Liver (tissue), 9 donors: ENCODE data around the gene CLIC5. TPM values are rescaled to one million over a fixed set of nuclear protein-coding genes. Genes with fewer than 3 reads are reported as not detected.

ENCODE experiments used
- DNase-seq: peaks from one replicate; pipeline ENCODE4 v3.0.0-alpha.2; 2017; ENCODE audit warnings: low spot score
- H3K27ac ChIP-seq, 2 donors: one replicate each; pipeline ENCODE4 v1.7.0; 2013; ENCODE audit warnings: inconsistent platforms in 2 of 2, low read length in 2 of 2, control low read depth in 1 of 2, low read depth in 1 of 2, mild to moderate bottlenecking in 1 of 2
- H3K27me3 ChIP-seq, 4 donors: one replicate each; pipeline versions ENCODE4 v1.6.1 to v1.7.0; 2013; ENCODE audit warnings: low read length in 3 of 4, inconsistent platforms in 1 of 4, mild to moderate bottlenecking in 1 of 4, moderate library complexity in 1 of 4; ENCODE audit not compliant: control insufficient read depth in 4 of 4, insufficient read depth in 4 of 4
- H3K36me3 ChIP-seq, 4 donors: one replicate each; pipeline versions ENCODE4 v1.6.1 to v1.7.0; 2013; ENCODE audit warnings: low read length in 3 of 4, mild to moderate bottlenecking in 3 of 4, low read depth in 1 of 4, moderate library complexity in 1 of 4; ENCODE audit not compliant: control insufficient read depth in 4 of 4, insufficient read depth in 3 of 4
- H3K4me1 ChIP-seq, 4 donors: one replicate each; pipeline versions ENCODE4 v1.6.1 to v1.7.0; 2013; ENCODE audit warnings: low read length in 3 of 4, mild to moderate bottlenecking in 3 of 4, moderate library complexity in 1 of 4; ENCODE audit not compliant: control insufficient read depth in 4 of 4, insufficient read depth in 4 of 4
- H3K4me3 ChIP-seq, 3 donors: one replicate each; pipeline versions ENCODE4 v1.6.1 to v1.7.0; 2013; ENCODE audit warnings: low read length in 3 of 3, control low read depth in 1 of 3, low read depth in 1 of 3, mild to moderate bottlenecking in 1 of 3
- H3K9ac ChIP-seq, 2 donors: one replicate each; pipeline ENCODE4 v1.7.0; 2013; ENCODE audit warnings: low read length in 2 of 2, mild to moderate bottlenecking in 2 of 2, moderate library complexity in 2 of 2, control low read depth in 1 of 2, low read depth in 1 of 2
- H3K9me3 ChIP-seq, 4 donors: one replicate each; pipeline versions ENCODE4 v1.6.1 to v1.7.0; 2013; ENCODE audit warnings: low read length in 3 of 4; ENCODE audit not compliant: control insufficient read depth in 4 of 4
- CTCF ChIP-seq: fragments of 150-350 bp; IDR thresholded peaks from 2 replicates; pipeline ENCODE4 v1.5.1; 2017; ENCODE audit warnings: improper control_type of control experiment, low read depth, low read length; ENCODE audit not compliant: missing input control
- EGR1 ChIP-seq, 2 donors: IDR thresholded peaks; 2 replicates each; pipeline ENCODE4 v1.6.1; 2016 to 2018; ENCODE audit warnings: antibody characterized with exemption in 2 of 2, low read depth in 2 of 2
- FOXA1 ChIP-seq: IDR thresholded peaks from 2 replicates; pipeline ENCODE4 v1.6.1; 2016; ENCODE audit warnings: antibody characterized with exemption
- FOXA2 ChIP-seq: IDR thresholded peaks from 2 replicates; pipeline ENCODE4 v1.6.1; 2016; ENCODE audit warnings: antibody characterized with exemption
- GABPA ChIP-seq, 2 donors: IDR thresholded peaks in 1 of 2; conservative IDR thresholded peaks in 1 of 2; 2 replicates each; pipeline ENCODE4 v1.6.1; 2016; ENCODE audit warnings: antibody characterized with exemption in 2 of 2, mild to moderate bottlenecking in 1 of 2, moderate library complexity in 1 of 2
- HNF4A ChIP-seq, 2 donors: conservative IDR thresholded peaks; 2 replicates each; pipeline ENCODE4 v1.6.1; 2016; ENCODE audit warnings: antibody characterized with exemption in 2 of 2, mild to moderate bottlenecking in 2 of 2
- JUND ChIP-seq, 2 donors: IDR thresholded peaks; 2 replicates each; pipeline ENCODE4 v1.6.1; 2016; ENCODE audit warnings: antibody characterized with exemption in 2 of 2
- MAX ChIP-seq: IDR thresholded peaks from 2 replicates; pipeline ENCODE4 v1.6.1; 2016; ENCODE audit warnings: antibody characterized with exemption
- RAD21 ChIP-seq, 2 donors: IDR thresholded peaks; 2 replicates each; pipeline ENCODE4 v1.6.1; 2016; ENCODE audit warnings: antibody characterized with exemption in 2 of 2, mild to moderate bottlenecking in 2 of 2
- REST ChIP-seq: IDR thresholded peaks from 2 replicates; pipeline ENCODE4 v1.6.1; 2016; ENCODE audit warnings: antibody characterized with exemption, mild to moderate bottlenecking
- RXRA ChIP-seq, 2 donors: IDR thresholded peaks; 2 replicates each; pipeline ENCODE4 v1.6.1; 2017 to 2018; ENCODE audit warnings: antibody characterized with exemption in 2 of 2, mild to moderate bottlenecking in 1 of 2
- SP1 ChIP-seq: IDR thresholded peaks from 2 replicates; pipeline ENCODE4 v1.6.1; 2018; ENCODE audit warnings: antibody characterized with exemption, mild to moderate bottlenecking
- TAF1 ChIP-seq: conservative IDR thresholded peaks from 2 replicates; pipeline ENCODE4 v1.6.1; 2016; ENCODE audit warnings: antibody characterized with exemption, mild to moderate bottlenecking
- YY1 ChIP-seq: IDR thresholded peaks from 2 replicates; pipeline ENCODE4 v1.6.1; 2016; ENCODE audit warnings: antibody characterized with exemption, mild to moderate bottlenecking
- ZBTB33 ChIP-seq: IDR thresholded peaks from 2 replicates; pipeline ENCODE4 v1.6.1; 2016; ENCODE audit warnings: antibody characterized with exemption
- WGBS: extraction: QIAGEN DNeasy Blood & Tissue Kit; methylation state at CpG from one replicate; pipeline ENCODE4 v1.1.7; 2013; 5-methylcytosine and 5-hydroxymethylcytosine counted together
- polyA plus RNA-seq, 2 donors: library from polyadenylated mRNA; stranded (reverse) in 1 of 2; unstranded in 1 of 2; fragments of 200-250 nt in 1 of 2; fragments of >200 nt in 1 of 2; fragmentation: Nextera tagmentation in 1 of 2; extraction: Ambion mirVana in 1 of 2; gene quantifications; one replicate each; pipeline versions ENCODE4 v1.2.1 to v1.2.3, GENCODE V29; 2013 to 2015
- total RNA-seq, 2 donors: library from RNA; depleted of rRNA; stranded (reverse); fragments of >200 nt; gene quantifications; one replicate each; pipeline ENCODE4 v1.2.3, GENCODE V29; 2014
- donor health status: healthy.
- donor health status: healthy.
- donor health status: healthy.
- donor health status: healthy.
- donor health status: healthy.

CLIC5 gene
- total and polyA plus RNA-seq, 4 donors = 0.05 to 0.33 (median 0.14) TPM

- TF ChIP-seq REST = no peak
- TF ChIP-seq ZBTB33 = peak; percentile 26
These were observed 37.6 kb upstream of the CLIC5 start (continued) for GRCh38 chr6:46053039-46053933.

GRCh38 chr6:46052479-46052878 lies 36.8 kb upstream of the CLIC5 start:
- DNase-seq = no peak
- H3K27me3 ChIP-seq = no peaks in the 10 kb centered on the region
- no peak overlapping the region for H3K27ac ChIP-seq
- TF ChIP-seq FOXA1 = no peak
- no peak for TF ChIP-seq MAX
- TF ChIP-seq YY1 = no peak
- TF ChIP-seq RAD21 (IDR thresholded peaks at IDR 0.05) = no peak
- no peak for TF ChIP-seq EGR1 (IDR thresholded peaks at IDR 0.05; ENCODE audit: low read depth in 2 of 2)
- TF ChIP-seq HNF4A (conservative IDR thresholded peaks at IDR 0.05) = no peak
- TF ChIP-seq RXRA (IDR thresholded peaks at IDR 0.05) = no peak
- TF ChIP-seq CTCF = no peak
- no peak for TF ChIP-seq FOXA2
- TF ChIP-seq JUND (IDR thresholded peaks at IDR 0.05) = no peak
- TF ChIP-seq REST = no peak
- no peak for TF ChIP-seq SP1
- TF ChIP-seq TAF1 = no peak
- TF ChIP-seq ZBTB33 = no peak
- TF ChIP-seq GABPA (IDR thresholded peaks at IDR 0.05 in 1 of 2, conservative IDR thresholded peaks at IDR 0.05 in 1 of 2) = no peak
- H3K9ac ChIP-seq = no peak overlapping the region
- WGBS = 94% methylated on average over 1 of the region's 1 CpG
- no peak overlapping the region for H3K4me3 ChIP-seq
- H3K9me3 ChIP-seq = no peaks in the 10 kb centered on the region
- no peaks in the 10 kb centered on the region for H3K36me3 ChIP-seq
- H3K4me1 ChIP-seq = peaks cover 0 to 11% (median 3%) of the 10 kb centered on the region in 4 donors
